DMS53 treated with DMSO at 0.1 percent for 48 hours (cell line): ENCODE data around the gene FHIT.
A peak's percentile ranks its signal among the peaks of the same experiment; 100 is the strongest.

Experiments used
- DNase-seq: peaks from one replicate; lab custom pipeline; 2025; ENCODE audit not compliant: unreplicated experiment; lab: John Stamatoyannopoulos, UW

Gene FHIT

GRCh38 chr3:60090548-60090947 lies 1160.7 kb downstream of the FHIT start:
- no peak for DNase-seq

- no peak for DNase-seq
These were observed 1164.4 kb downstream of the FHIT start for GRCh38 chr3:60086811-60087210.

- no peak for DNase-seq
These were observed 1165.6 kb downstream of the FHIT start for GRCh38 chr3:60085649-60086048.

DNA sequence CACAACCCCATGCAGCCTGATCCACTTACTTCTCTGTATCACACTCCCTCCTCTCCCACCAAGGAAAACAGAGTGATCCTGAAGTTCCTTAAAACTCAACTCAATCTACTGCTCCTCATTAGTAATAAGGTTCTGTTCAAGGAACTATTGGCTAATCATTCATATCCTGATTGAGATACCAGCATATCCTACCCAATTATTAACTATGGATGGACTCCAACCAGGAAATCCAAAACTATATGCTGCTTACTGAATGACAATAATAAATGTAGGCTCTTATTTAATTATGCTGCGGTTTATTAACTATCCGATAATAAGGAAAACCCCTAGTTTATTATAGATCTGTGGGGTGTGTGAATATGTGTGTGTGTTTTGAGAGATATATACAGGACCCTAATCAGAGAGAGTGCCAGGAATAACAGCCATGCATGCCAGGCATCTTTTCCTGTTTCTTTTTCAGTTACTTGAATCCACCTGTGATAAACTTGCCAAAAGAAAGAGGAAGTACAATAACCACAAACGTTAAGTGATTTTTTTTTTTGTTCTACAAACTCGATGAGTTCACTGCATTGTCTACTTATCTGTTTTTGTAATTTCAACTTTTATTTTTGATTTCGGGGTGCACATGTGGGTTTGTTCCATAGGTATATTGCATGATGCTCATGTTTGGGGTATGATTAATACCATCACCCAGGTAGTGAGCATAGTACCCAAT lies 1169.7 kb downstream of the FHIT start:
- no peak for DNase-seq

- no peak for DNase-seq
These were observed 1170.6 kb downstream of the FHIT start for GRCh38 chr3:60080648-60081047.

DNA sequence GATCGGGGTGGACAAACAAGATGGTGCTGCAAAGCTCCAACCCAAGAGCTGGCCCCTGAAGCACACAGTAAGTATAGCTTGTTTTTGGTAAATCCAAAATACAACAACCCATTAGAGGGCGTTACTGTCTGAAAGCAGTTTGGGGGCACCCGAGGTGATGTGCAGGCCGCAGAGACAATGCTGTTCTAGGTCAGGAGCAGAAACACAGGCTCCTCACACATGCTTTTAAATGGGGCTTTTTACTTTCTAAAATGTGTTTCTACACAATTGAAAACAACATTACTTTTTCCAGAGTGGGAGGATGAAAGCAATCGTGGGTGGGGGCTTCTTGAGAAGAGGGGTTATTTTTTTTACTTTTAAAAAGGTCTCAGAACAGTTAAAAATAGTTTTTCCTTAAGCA lies 1172.2 kb downstream of the FHIT start:
- DNase-seq = no peak

DNA sequence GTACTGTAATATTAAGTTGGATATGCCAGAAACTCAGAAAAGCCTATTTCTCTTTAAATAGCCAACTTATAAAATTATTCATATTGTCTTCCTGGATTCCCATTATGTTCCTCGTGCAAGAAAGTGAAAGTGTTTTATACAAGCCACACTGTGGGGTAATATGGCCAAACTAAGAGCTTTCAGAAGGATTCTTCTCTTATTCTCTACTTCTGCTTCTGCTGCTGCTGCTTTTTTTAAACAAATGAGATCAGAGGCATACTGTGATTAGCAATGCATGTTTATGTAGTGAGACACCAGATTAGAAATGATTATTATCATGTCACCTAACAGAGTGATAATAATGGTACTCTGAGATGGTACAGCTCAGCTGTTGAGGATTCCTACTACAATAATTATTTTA lies 1174.9 kb downstream of the FHIT start:
- DNase-seq = no peak

DNA sequence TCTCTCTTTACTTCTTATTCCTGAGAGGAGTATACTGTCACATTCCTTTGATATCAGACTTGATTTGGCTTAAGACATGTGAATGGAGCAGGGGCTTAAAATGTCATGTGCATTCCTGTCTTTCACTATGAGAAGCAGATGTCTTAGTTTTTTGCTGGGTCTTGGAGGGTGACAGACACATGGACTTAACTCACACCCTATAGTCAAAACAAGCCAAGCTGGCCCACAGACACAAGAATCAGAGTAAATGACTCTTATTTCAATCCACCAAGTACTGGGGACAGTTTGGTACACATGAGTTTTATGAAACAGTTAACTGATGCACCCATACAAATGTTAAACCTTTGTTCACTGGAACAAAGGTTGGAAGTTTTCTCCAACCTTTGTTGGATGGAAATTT lies 1177.3 kb downstream of the FHIT start:
- no peak for DNase-seq

DNA sequence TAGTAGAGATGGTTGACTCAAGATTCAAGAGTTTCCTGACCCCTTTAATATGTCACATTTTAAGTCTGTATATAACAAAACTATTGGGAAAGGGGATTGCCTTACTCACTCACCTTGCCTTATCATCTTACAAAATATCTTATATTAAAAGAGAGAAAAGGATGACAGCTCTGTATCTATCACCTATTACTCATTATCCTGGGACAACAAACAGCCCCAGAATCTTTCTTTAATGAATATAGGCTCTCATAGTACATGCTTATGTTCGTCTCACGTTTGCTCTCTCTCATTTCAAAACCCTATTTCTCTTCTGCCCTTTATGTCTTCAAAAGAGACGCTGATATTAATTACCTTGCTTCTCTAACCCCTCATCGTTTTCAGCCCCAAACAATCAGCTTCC lies 1178.0 kb downstream of the FHIT start:
- no peak for DNase-seq

DNA sequence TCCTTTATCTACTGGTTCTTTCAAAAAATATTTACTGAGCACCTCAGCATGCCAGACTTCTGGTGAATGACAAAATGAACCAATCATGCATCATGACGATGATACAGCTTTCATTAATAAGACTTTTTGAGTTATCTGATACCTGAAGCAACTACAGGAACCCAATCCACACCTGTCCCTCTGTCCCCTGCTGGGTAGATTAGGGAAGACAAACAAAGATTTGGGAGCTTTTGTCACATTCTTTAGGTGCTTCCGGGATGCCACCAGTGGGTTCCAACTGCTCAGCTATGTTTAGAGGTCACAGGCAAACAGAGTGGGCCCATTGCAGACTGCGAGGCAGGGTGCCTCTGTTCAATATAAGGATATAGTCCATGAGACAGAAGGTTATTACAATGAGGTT lies 1180.9 kb downstream of the FHIT start:
- no peak for DNase-seq

GRCh38 chr3:60065227-60065868 lies 1185.9 kb downstream of the FHIT start:
- DNase-seq = no peak

- peak; percentile 2 for DNase-seq
These were observed 1186.8 kb downstream of the FHIT start for GRCh38 chr3:60064210-60065178.

DNA sequence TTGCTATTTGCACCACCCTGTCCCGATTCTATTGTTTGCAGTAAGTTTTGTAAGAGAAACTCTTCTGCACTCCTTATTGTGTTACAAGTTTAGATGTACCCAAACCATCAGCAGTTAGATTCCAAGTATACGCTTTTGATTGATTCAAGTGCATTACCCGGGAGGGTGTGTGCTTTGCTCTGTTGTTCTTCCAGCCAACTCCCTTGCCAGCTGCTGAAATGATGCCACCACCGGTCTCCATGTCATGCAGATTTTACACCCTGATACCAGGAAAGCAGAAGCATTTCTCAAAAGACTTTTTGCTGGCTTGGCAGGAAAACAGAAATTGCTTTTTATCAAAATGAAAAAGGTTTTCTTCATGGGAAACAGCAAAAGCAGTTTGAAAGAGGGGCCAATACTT lies 1194.8 kb downstream of the FHIT start:
- no peak for DNase-seq

DNA sequence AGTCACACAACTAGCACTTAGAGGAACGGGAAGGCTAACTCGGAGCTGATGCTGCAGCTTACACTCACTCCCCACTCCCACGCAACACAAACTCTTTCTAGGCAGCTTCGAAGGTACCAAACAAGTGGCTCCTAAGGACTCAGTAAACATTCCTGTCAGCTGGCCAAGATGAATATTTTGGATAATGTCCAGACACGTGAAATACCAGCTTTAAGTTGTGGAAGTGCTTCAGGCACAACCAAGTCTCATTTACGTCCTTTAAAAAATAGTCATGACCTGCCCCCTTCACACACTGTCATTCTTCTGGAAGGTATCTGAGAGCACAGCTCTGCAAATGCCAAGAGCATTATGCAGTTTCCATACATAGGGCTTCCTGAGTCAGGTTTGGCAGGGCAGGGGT lies 1195.5 kb downstream of the FHIT start:
- DNase-seq = no peak

GRCh38 chr3:60053526-60054265 lies 1197.6 kb downstream of the FHIT start:
- no peak for DNase-seq

- no peak for DNase-seq
These were observed 1202.8 kb downstream of the FHIT start for GRCh38 chr3:60048447-60048848.

GRCh38 chr3:60047426-60048200 lies 1203.6 kb downstream of the FHIT start:
- DNase-seq = no peak

DNA sequence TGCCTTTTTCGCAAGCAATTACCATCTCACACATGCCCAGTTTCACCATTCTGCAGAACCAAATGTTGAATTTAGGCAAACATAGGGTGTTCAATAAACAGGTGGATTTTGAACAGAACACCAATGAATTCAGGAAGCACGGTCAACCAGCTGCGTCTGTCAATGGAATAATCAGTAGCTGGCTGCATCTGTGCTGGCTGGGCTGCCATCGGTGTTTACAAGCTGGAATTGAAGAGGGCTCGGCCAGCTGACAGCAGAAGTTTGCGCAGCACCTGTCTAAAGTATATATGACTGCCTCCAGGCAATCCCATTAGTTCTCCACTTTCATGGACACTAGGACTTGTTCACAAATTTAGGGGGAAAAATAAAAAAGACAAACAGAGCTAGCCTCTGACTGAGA lies 1205.0 kb downstream of the FHIT start:
- peak; percentile 4 for DNase-seq

GRCh38 chr3:60045686-60046085 lies 1205.6 kb downstream of the FHIT start:
- DNase-seq = no peak

DNA sequence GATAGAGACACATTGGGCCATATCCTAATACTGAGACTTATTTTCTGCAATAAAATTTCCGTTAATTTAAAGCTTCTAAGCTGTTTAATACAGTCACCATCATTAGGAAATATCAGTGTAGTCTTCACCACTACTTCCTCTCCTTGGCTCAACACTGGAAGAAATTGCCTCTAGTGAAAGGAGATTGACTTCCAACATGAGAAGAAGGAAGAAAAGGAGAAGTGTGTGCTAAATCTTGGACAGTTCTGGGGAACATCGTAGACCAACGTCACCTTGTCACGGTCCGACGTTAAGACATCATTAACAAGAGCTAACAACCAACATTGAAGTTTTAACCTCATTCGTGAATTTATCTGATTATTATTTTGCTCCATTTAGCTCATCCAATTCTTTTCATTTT lies 1214.4 kb downstream of the FHIT start:
- DNase-seq = no peak
